Measurements from ENCODE around the gene BLM.

The BLM gene

GRCh38 chr15:90757461-90757860 lies 40.3 kb downstream of the BLM start:
- H3K27me3 ChIP-seq = no peaks in the 10 kb centered on the region
- H3K9me3 ChIP-seq = no peaks in the 10 kb centered on the region
- H3K36me3 ChIP-seq = peaks cover 12% of the 10 kb centered on the region
- no peak for TF ChIP-seq CTCF (IDR thresholded peaks at IDR 0.05; ENCODE audit: low read depth, low read length)
- no peak for DNase-seq
- H3K4me1 ChIP-seq = no peaks in the 10 kb centered on the region
- no peak overlapping the region for H3K4me3 ChIP-seq (ENCODE audit: low read depth, low read length)

GRCh38 chr15:90760661-90761232 lies 43.6 kb downstream of the BLM start:
- Histone ChIP-seq H3K4me3 (ENCODE audit: low read depth, low read length) (no peak overlapping the region), H3K27me3 (no peaks in the 10 kb centered on the region), H3K4me1 (no peaks in the 10 kb centered on the region), H3K36me3 (peaks cover 12% of the 10 kb centered on the region; the same call in 1 of the 2 replicates), H3K9me3 (no peaks in the 10 kb centered on the region)
- no peak for DNase-seq
- TF ChIP-seq CTCF (IDR thresholded peaks at IDR 0.05; ENCODE audit: low read depth, low read length) = no peak

GRCh38 chr15:90761629-90762028 lies 44.5 kb downstream of the BLM start:
- no peaks in the 10 kb centered on the region for H3K27me3 ChIP-seq
- peaks cover 12% of the 10 kb centered on the region; the same call in 1 of the 2 replicates for H3K36me3 ChIP-seq
- no peak for TF ChIP-seq CTCF (IDR thresholded peaks at IDR 0.05; ENCODE audit: low read depth, low read length)
- no peak for DNase-seq
- no peak overlapping the region for H3K4me3 ChIP-seq (ENCODE audit: low read depth, low read length)
- no peaks in the 10 kb centered on the region for H3K9me3 ChIP-seq
- H3K4me1 ChIP-seq = no peaks in the 10 kb centered on the region

GRCh38 chr15:90762109-90762508 lies 45.0 kb downstream of the BLM start:
- no peak for DNase-seq
- Histone ChIP-seq H3K4me3 (ENCODE audit: low read depth, low read length) (no peak overlapping the region), H3K9me3 (no peaks in the 10 kb centered on the region), H3K27me3 (no peaks in the 10 kb centered on the region), H3K4me1 (no peaks in the 10 kb centered on the region), H3K36me3 (peaks cover 14% of the 10 kb centered on the region)
- TF ChIP-seq CTCF (IDR thresholded peaks at IDR 0.05; ENCODE audit: low read depth, low read length) = no peak

- Histone ChIP-seq H3K27me3 (no peaks in the 10 kb centered on the region), H3K4me3 (ENCODE audit: low read depth, low read length) (no peak overlapping the region), H3K36me3 (peaks cover 21% of the 10 kb centered on the region), H3K4me1 (no peaks in the 10 kb centered on the region), H3K9me3 (no peaks in the 10 kb centered on the region)
- no peak for DNase-seq
- TF ChIP-seq CTCF (IDR thresholded peaks at IDR 0.05; ENCODE audit: low read depth, low read length) = no peak
These were observed 46.4 kb downstream of the BLM start for GRCh38 chr15:90763366-90764099.

GRCh38 chr15:90765531-90765930 lies 48.4 kb downstream of the BLM start:
- DNase-seq = no peak
- peaks cover 23% of the 10 kb centered on the region for H3K36me3 ChIP-seq
- no peak for TF ChIP-seq CTCF (IDR thresholded peaks at IDR 0.05; ENCODE audit: low read depth, low read length)

More at GRCh38 chr15:90765531-90765930, 48.4 kb downstream of the BLM start:
- no peaks in the 10 kb centered on the region for H3K4me1 ChIP-seq
- no peak overlapping the region for H3K4me3 ChIP-seq (ENCODE audit: low read depth, low read length)
- H3K27me3 ChIP-seq = no peaks in the 10 kb centered on the region
- no peaks in the 10 kb centered on the region for H3K9me3 ChIP-seq
